Activated T-helper 1 cell treated with Interleukin-2 at 50 U/mL for 16 hours (primary cell): ENCODE data around the gene PBOV1.
"Not testable (repeated sequence)": the region's sequence is repeated elsewhere in the genome, so short reads cannot be mapped to it uniquely, and the experiment has no call there.

Experiments
- DNase-seq: peaks from one replicate; pipeline ENCODE4 v3.0.0-alpha.2; 2020; ENCODE audit warnings: low read depth

Gene PBOV1

DNA sequence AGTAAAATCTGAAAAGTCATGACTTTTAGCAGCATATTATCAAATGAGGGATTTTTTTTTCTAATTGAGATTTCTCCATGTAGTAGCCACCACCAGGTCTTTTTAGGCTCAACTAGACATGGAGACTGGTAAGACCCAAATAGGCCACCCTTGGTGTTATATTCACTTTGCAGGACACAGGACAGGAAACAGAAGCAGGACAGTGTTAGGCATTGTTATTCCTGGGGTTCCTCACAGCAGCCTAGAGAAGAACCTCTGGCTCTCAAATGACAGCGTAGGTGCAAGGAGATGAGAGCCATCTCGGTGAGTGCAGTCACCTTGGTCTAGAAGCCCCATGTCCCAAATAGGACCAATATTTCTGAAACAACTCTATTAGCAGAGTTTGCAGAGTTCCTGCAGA, 19.2 kb upstream of the PBOV1 start:
- no peak for DNase-seq

DNA sequence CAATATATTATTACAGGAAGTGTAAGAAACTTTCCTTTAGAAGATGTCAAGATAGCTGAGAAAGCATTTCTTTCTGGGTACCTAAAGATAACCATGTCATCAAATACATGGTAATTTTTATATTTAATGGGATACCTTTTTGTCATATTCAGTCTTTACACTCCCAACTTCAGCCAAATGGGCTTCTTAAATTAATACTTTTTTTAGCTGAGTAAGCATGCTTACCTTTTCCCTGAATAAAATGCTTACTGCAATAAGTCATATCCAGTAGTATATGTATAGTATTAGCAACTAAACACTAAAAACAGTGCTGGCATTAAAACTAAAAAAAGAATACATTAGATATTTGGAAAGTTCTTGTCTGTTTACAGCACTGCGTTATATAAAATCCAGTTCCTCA, 17.4 kb upstream of the PBOV1 start:
- no peak for DNase-seq

DNA sequence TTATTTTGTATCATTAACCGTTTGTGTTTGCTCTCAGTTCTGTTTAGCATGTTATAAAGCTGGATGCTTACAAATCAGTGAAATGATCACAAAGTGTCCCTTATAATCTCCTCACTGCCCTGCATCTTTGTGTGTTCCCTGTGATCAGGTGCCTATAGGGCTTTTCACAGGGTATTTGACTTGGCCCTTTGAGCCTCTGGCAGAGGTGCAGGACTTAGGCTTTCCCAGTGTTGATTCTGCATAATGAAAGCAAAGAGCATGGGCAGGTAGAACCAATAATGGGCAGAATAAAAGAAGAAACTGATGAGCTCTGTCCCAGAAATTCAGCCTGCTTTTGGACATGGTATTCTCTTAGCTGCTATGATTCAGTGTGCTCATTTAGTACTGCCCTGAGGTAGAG, 16.9 kb upstream of the PBOV1 start:
- no peak for DNase-seq

DNA sequence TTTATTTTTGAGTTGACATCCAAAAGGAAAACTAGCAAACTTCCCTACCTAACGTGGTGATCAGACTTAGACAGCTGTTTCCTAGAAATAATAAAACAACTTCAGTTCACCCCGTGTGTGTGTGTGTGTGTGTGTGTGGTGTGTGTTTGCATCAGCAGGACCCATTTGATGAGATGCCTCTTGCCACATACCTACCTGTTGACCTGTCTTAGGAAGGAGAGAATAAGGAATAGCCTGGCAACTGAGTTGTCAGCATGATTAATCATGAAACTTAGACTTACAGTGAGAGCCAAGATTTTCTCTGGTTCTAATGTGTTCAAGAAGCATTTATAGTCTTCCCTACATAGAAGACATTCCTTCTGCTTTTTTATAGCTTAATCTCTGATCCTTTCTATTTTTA, 16.1 kb upstream of the PBOV1 start:
- DNase-seq, result no peak

DNA sequence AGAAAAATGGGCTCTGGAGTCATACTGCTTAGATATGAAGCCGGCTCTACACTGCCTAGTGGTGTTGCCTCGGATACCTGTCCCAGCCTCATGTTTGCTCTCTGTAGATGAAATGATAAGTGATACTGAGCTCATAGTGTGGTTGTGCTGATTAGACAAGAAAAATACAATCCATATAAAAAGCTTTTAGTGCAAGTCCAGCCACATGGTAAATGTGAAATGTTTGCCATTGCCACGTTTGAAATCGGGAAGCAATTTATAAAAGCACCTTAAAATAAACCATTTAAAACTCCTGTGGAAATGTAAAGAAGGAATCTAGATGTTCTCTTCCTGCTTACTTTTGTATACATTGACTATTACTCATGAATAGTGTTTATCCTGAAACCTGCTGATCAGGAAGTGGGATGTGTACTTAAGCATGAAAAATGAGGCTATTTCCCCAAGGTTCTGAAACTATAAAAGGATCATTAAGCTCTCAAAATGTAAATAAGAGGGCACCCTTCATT, 13.1 kb upstream of the PBOV1 start:
- DNase-seq, result no peak

DNA sequence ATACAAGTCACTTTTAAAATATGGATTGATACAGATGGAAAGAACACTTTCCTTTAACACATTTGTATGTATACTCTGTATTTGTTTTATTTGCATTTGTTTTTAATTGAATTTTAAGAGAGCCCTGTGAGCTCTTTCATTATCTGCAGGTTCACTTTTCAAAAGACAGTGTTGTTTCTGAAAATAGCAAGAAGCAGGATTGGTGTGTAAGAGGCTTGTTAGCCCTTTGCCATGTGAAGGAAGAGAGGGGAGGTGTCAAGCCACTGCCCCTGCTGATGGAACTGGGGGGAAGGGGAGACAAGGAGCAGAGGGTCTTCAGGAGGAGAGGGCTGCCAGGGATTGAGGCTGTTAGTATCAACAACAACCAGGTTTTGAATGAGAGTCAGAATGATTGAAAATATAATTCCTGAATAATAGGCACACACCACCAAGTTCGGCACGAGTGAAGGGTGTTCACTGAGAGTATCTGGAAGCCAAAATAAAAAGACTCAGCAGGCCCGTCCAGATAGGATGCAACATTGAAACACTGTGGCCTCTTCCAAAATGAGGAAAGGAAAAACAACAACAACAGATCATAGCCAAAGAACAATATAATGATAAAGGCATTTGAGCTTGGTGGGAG, 12.6 kb upstream of the PBOV1 start:
- no peak for DNase-seq

DNA sequence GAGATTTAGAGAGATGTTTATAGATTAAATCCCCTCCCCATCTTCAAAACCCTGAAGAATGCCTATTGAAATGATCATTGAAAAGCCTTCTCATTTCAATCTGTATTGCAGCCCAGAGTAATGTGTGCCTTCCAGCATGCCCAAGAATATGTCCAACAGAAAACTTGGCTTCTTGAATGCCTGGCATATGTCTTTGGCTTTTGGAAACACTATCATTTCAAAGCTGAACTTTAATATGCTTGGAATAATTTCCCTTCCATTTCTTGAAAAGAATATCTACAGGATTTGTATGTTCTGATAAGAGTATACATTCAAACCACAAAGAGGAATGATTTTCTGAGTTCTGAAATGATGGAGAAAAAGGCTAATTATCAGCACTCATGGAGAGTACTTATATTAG, 11.9 kb upstream of the PBOV1 start:
- no peak for DNase-seq

DNA sequence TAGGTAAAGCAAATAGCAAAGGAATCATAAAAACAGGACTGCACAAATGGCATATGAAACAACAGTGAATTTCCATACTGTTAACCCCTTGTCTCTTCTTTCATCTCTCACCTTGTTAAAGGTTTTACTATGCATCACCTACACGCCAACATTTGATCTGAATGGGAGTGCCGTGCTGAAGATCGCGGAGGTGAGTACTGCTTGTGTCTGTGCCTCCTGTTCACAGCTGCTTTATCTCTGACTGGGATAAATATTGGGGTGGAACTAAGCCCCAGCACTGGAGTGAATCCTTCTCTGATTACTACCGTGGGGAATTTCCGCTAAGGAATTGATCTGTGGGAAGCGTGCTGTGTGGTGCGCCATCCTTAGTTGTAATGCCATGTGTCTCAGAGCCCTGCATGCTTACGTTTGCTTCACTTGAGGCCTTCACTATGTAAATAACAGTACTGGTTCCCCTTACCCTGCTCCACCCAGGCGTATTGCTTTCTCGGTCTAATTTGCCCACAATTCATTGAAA, 11.4 kb upstream of the PBOV1 start:
- DNase-seq, result no peak

DNA sequence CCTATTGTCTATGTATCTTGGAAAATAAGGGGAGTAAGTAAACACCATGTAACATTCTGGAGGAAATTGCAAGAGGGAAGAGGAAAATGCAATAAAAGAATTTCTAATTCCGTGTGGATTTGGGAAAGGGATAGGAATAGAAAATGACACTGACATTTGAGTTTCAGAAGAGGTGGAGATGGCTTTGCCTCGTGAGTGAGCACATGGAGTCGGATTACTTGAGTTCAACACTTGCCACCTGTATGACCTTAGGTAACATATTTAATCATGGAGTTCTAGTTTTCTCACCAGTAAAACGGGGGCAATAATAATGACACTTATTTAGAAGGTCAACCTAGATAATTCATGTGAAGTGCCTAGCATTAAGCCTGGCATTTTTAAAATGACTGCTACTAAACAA, 10.8 kb upstream of the PBOV1 start:
- no peak for DNase-seq

DNA sequence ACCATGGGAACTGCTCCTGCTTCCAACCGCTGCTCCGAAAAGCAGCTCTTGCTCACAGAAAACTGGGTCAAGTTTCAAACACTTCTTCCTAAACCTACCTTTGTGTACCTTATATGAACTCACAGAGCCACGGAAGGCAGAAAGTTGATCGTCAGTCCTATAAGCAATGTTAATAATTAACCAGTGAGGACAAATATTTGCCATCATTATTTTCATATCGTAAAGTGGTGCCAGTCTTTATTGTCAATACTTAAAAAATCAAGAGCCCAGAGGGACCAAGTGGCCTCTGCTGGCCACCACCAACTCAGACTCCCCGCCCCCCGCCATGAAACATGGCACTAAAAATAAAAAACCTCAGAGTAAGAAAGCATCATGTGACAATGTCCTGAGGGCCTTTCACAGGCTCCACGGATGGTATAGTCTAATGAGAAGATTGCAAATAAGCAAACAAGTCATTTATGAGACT, 9.1 kb upstream of the PBOV1 start:
- DNase-seq, result no peak

DNA sequence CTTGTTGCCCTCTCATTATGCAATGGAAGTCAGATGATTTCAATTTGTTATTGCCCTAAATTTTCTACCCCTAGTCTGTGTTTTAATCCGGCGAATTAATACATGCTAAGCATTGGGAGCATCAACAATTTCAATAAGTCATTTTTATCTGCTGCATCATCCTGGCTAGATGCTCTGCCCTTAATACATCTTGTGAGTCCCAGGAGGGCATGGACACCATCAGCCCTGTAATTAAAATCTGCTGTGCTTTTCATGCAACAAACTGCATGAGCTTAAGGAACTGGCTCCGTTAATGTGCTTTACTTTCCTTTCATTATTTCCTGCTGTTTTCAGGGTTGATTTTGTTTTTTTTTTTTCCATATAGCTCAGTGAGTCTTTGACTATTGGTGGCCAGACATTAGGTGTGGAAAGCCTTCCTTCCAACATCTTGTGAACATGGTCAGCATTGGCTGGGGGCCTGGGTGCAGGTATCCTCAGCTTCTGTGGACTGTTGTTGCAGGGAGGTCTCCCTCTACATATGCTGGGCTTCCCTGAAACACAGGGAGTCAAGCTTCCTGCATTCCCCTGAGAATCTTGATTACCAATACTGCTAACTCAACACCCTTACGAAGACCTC, 8.5 kb upstream of the PBOV1 start:
- no peak for DNase-seq

DNA sequence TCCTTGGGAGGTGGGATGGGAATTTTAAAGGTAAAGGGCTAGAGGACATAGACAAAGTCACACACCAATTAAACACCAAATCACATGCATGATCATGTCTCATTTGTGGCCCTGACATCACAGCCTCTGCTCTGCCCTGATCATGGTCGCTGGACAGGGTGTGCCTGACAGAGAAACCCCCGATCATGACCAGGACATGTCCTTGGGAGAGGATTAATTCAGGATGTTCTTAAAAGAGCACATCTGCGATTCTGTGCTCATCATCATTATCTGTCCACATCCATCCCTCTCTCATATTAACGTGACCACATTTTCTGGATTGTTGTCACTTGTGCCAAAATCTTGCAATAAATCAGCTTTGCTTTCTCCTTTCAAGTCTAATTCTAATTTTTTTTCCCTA, 7.7 kb upstream of the PBOV1 start:
- no peak for DNase-seq

DNA sequence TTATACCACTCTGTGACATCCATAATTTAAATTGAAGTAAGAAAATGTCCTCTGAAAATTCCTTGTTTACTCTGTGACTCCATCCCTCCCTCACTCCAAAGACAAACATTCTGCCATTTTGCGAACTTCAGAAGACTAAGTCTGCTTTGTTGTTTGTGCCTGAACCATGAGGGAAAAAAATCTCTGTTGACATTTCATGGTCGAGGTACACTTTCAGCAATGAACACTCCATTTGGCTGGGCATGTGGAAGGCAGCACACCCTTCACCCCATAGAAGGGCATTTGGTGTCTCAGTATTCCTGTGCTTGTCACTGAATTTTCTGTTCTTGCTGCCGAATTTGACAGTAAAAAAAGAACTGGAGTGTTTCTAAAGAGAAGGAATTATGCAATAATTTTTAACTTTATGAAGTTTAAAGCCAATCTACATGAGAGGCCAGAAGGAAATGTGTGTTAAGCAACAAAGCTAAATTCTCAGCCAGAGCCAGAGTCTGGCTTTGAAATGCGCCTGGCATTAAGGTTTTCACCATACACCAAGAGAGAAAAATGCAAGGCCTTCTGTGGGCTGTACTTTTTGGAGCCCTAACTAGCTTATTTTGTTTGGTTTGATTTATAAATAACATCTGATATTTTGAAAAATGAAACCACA, 4.7 kb upstream of the PBOV1 start:
- no peak for DNase-seq

DNA sequence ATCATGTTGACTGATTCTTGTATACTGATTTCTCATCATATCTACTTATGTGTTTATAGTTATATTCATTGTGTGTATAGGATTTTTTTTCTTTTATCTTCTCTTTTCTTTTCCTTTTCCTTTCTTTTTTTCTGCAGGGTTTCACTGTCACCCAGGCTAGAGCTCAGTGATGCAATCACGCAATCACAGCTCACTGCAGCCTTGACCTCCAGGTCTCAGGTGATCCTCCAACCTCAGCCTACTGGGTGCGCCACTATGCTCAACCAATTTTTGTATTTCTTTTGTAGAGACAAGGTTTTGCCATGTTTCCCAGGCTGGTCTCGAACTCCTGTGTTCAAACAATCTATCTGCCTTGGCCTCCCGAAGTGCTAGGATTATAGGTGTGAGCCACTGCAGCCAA, 1.6 kb upstream of the PBOV1 start:
- no peak for DNase-seq

DNA sequence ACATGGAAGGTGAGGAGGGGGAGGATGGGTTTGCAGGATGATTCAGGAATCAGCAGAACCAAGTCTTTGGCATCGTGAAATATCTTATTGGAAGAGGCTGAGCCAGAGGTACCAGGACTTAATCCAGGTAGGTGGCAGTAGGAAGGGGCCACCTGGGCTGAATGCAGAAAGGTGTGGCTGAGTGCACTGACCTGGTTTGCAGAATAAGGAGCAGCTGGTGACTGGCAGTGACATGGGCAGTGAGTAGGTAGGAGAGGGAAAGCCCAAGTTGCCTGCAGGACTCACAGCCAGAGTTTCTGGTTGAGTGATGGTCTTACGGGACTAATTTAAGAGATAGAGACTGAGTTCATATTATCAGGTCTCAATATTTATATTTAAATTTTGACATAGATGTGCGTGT, 1.1 kb upstream of the PBOV1 start:
- DNase-seq, result no peak

DNA sequence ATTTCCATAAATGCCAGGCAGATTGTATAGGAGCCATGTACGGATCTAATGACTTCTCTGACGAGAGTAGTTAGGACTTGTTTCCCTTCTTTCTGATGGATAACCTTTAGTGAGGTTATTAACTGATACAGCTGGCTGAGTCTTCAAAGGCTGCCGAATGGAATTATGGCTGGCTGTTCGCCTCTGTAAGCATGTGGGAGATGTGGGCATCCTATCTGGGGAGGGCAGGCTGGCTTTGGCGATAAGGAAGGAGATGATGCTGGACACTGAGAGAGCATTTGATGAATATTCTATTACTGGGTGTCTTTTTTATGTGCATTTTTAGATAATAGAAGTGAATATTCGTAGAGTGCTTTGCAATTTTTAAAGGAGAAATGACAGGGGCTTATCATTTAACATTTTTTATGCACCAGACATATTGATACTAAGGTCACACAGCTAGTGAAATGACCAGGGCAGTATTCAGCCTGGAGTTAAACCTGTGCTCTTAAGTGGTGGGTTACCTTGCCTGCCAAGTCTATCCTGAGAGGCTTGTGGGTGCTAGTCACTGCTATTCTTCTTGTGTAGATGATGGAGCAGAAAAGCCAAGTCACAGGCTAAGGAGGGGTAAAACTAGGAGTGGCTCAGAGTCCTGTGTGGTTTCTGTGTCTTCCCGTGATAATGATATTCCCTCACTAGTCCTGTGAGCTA, 3.1 kb downstream of the PBOV1 start:
- DNase-seq, result no peak

DNA sequence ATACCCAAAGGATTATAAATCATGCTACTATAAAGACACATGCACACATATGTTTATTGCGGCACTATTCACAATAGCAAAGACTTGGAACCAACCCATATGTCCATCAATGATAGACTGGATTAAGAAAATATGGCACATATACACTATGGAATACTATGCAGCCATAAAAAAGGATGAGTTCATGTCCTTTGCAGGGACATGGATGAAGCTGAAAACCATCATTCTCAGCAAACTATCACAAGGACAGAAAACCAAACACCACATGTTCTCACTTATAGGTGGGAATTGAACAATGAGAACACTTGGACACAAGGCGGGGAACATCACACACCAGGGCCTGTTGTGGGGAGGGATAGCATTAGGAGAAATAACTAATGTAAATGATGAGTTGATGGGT, 5.8 kb downstream of the PBOV1 start:
- not testable (repeated sequence) for DNase-seq

DNA sequence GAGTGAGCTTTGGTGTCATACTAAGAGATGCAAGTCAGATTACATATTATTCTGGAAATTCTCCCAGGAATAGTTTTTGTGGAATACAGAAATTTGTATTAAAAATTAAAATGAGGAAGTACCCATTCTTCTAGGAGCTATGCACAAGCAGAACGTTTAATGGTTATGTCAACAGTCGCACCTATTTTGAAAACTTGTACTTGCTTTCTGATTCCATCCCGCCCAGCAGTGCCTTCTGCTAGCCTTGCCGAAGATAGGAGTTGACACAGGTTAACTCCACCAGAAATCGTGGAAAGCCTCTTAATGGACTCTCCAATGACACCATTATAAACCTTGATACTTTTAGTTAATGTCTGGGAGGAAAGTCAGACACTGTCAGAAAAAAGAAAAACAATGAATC, 6.7 kb downstream of the PBOV1 start:
- DNase-seq, result no peak

DNA sequence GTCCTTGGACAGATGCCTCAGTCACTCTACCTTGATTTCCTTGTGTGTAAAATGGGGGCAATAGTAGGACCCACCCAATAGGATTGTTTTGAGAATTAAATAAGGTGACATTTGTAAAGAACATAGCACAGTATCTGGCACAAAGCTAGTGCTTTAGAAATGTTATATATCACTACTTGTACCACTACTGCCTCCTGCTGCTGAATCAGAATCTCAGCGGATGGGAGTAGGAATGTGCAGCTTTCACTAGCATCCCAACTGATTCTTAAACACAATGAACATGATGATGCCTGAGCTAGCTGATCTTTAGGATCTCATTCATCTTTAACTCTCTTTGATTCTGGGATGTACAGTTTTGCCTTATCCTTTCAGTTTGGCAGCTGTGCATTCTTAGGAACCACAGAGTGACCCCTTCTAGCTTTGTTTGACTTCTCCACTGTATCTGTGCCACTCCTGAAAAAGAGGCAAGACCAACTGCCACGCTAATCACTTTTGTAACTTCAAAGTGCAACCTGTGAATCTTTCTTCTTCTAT, 7.2 kb downstream of the PBOV1 start:
- no peak for DNase-seq

DNA sequence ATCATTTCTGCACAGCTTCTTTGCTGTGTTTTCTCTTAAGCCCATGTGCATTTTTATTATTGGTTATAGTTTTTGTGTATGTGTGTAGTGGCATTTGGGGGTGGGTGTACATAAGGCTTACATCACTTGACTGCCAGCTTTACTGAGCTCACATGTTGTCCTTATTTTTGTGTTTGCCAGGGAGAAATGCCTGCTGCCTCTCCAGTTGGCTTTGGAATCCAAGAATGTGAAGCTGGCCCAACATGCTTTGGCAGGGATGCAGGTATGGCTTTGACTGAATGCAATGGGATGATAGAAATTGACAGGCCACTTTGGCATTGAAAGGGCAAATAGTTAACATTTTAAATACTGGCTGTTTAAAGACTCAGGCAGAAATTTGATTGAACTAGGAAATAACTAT, 11.4 kb downstream of the PBOV1 start:
- DNase-seq, result no peak

DNA sequence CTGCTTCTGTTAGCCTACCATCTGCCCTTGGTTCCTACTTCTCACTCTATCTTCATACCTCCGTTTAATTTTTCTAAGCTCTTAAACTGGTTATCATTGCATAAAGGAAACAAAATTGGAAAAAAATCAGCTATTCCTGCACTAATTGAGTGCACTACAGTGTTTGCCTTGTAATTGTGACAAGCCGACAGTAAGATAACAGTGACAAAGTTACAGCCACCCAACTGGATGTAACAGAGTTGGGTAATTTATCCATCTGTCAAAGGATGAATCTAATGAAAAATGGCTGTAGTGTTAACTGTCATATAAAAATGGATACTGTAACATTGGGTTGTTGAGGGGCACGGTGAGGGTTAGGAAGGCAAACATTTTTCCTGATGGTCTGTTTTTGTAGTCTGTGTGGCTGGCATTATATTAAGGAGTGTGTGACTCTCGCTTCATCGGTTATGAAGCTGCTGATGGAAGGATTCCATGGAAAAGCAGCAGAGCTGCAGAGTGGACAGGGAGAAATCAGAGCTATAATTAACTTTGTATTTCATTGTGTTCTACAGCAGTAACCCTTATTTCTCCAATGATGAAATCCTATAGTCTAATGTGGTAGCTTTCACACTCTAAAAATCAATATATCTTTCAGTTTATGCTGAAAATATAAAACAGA, 12.7 kb downstream of the PBOV1 start:
- no peak for DNase-seq

DNA sequence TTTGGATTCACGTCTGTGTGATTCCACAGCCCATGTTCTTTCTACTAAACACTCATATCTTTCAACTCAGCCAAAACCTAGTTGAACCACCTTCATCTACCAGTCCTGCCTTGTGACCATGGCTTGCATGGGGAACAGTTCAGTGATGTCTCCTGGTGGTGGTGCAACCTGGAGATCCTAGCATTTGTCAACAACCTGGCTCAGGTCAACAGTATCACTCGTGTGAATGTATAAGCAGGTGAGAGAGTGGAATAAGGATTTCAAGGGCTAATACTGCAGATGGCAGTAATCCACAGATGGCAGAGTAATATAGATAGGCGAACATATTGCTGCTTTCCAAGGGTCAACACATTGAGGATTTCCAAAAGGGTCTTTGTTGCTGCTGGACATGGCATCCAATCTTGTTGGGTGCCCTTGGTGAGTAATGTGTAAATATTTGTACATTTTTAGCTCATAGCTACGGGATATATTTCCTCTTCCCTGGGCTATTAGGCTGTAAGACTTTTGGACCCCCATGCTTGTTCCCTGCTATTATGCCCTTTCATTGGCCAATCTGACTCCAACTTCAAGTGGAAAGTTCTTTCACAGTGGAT, 13.4 kb downstream of the PBOV1 start:
- no peak for DNase-seq
